Skeletal muscle satellite cell (primary cell): ENCODE data around the gene SHANK1.
A peak's percentile ranks its signal among the peaks of the same experiment; 100 is the strongest.

Experiments used
- H3K27me3 ChIP-seq: 2 replicates; pipeline ENCODE4 v1.7.0; 2013; ENCODE audit warnings: low read length; ENCODE audit not compliant: control insufficient read depth, insufficient read depth
- H3K36me3 ChIP-seq: 2 replicates; pipeline ENCODE4 v1.7.0; 2013; ENCODE audit warnings: mild to moderate bottlenecking, control low read depth, low read length; ENCODE audit not compliant: insufficient read depth
- H3K4me1 ChIP-seq: 2 replicates; pipeline ENCODE4 v1.7.0; 2013; ENCODE audit warnings: low read length; ENCODE audit not compliant: control insufficient read depth, insufficient read depth
- H3K4me2 ChIP-seq: 2 replicates; pipeline ENCODE4 v1.7.0; 2013; ENCODE audit warnings: mild to moderate bottlenecking, low read length
- H3K4me3 ChIP-seq: 2 replicates; pipeline ENCODE4 v1.7.0; 2013; ENCODE audit warnings: low read length
- H3K9ac ChIP-seq: 2 replicates; pipeline ENCODE4 v1.7.0; 2013; ENCODE audit warnings: mild to moderate bottlenecking, low read depth, low read length, moderate library complexity
- H3K9me3 ChIP-seq: replicated peaks from 2 replicates; pipeline ENCODE4 v1.7.0; 2013; ENCODE audit warnings: mild to moderate bottlenecking, control low read depth, low read length

Gene SHANK1

GRCh38 chr19:50649433-50650391, 69.9 kb downstream of the SHANK1 start, which contains the start of gene C19orf81:
Gene C19orf81 (plus strand): TSS chr19:50649445. CDS start chr19:50649445, 0 bp downstream.
- Histone ChIP-seq H3K4me2 (no peak within 1 kb of the TSS), H3K4me1 (no peaks in the 10 kb centered on the region), H3K9me3 (peaks cover 4% of the 10 kb centered on the region), H3K36me3 (no peaks in the 10 kb centered on the region), H3K4me3 (no peak within 1 kb of the TSS), H3K27me3 (no peaks in the 10 kb centered on the region), H3K9ac (no peak within 1 kb of the TSS)

GRCh38 chr19:50648659-50649058, 70.9 kb downstream of the SHANK1 start:
- no peaks in the 10 kb centered on the region for H3K27me3 ChIP-seq
- peaks cover 9% of the 10 kb centered on the region for H3K9me3 ChIP-seq
- no peak overlapping the region for H3K4me3 ChIP-seq
- no peak overlapping the region for H3K4me2 ChIP-seq
- H3K9ac ChIP-seq = no peak overlapping the region
- no peaks in the 10 kb centered on the region for H3K36me3 ChIP-seq
- H3K4me1 ChIP-seq = no peaks in the 10 kb centered on the region

- no peaks in the 10 kb centered on the region for H3K27me3 ChIP-seq
- H3K36me3 ChIP-seq = no peaks in the 10 kb centered on the region
These were observed 71.6 kb downstream of the SHANK1 start for GRCh38 chr19:50647879-50648615.

GRCh38 chr19:50646074-50646807, 73.4 kb downstream of the SHANK1 start:
- Histone ChIP-seq H3K4me3 (no peak overlapping the region), H3K27me3 (no peaks in the 10 kb centered on the region), H3K4me2 (no peak overlapping the region), H3K9ac (no peak overlapping the region), H3K36me3 (no peaks in the 10 kb centered on the region), H3K9me3 (peaks cover 9% of the 10 kb centered on the region), H3K4me1 (no peaks in the 10 kb centered on the region)

More at GRCh38 chr19:50647879-50648615, 71.6 kb downstream of the SHANK1 start:
- H3K4me3 ChIP-seq = no peak overlapping the region
- peaks cover 9% of the 10 kb centered on the region for H3K9me3 ChIP-seq
- no peak overlapping the region for H3K4me2 ChIP-seq
- no peak overlapping the region for H3K9ac ChIP-seq
- no peaks in the 10 kb centered on the region for H3K4me1 ChIP-seq

DNA sequence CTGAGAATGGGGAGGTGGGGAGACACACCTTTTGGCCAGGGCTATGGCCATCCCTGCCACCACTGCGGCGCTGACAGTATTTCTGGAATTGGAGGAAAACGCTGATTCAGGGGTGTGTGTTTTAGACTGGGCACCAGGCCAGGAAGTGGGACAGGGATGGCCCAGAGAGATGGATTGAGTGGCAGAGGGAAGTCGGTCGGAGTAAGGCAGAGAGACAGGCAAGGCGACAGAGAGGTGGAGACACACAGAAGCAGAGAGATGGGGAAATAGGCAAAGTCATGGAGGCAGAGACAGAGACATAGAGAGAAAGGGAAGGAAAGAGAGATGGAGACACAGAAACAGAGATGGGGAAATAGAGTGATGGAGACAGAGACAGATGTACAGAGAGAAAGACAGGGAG, 74.5 kb downstream of the SHANK1 start:
- no peak overlapping the region for H3K4me3 ChIP-seq
- no peak overlapping the region for H3K4me2 ChIP-seq
- H3K27me3 ChIP-seq = peaks cover 1% of the 10 kb centered on the region
- no peaks in the 10 kb centered on the region for H3K4me1 ChIP-seq
- no peak overlapping the region for H3K9ac ChIP-seq
- peaks cover 9% of the 10 kb centered on the region for H3K9me3 ChIP-seq
- no peaks in the 10 kb centered on the region for H3K36me3 ChIP-seq

DNA sequence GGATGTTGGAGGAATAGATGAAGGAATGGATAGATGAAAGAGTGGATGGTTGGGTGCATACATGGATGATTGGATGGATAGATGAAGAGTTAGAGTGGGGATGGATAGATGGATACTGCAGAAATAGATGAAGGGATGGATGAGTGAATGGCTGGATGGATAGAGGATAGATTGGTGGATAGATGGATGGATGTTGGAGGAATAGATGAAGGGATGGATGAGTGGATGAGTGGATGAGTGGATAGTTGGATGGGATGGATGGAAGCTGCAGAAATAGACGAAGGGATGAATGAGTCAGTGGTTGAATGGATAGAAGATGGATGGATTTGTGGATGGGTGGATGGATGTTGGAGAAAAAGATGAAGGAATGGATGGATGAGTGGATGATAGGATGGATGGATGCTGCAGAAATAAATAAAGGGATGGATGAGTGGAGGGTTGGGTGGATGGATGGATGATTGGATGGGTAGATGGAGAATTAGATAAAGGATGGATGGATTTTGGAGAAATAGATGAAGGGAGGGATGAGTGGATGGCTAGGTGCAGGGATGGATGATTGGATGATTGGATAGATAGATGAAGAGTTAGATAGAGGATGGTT, 75.2 kb downstream of the SHANK1 start:
- peaks cover 5% of the 10 kb centered on the region for H3K27me3 ChIP-seq

DNA sequence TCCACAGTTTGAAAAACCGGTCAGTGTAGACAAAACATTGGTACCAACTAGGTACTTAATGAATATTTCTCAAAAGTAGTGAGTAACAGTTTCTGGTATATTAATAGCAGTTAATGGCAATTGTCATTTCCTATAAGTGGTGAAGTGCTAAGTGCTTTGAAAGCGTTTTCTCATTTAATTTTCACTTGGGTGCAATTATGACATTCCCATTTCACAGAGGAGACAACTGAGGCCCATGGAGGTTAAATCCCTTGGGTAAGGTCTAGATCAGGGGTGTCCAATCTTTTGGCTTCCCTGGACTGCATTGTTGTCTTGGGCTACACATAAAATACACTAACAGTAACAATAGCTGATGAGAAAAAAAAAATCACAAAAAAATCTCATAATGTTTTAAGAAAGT, 79.2 kb downstream of the SHANK1 start:
- no peak overlapping the region for H3K4me3 ChIP-seq
- no peak overlapping the region for H3K9ac ChIP-seq
- H3K9me3 ChIP-seq = peaks cover 5% of the 10 kb centered on the region
- H3K36me3 ChIP-seq = no peaks in the 10 kb centered on the region
- no peak overlapping the region for H3K4me2 ChIP-seq
- H3K4me1 ChIP-seq = no peaks in the 10 kb centered on the region
- peaks cover 17% of the 10 kb centered on the region for H3K27me3 ChIP-seq

More for the DNA sequence above, 75.2 kb downstream of the SHANK1 start:
- H3K9ac ChIP-seq = no peak overlapping the region
- H3K4me3 ChIP-seq = no peak overlapping the region
- no peaks in the 10 kb centered on the region for H3K36me3 ChIP-seq
- H3K4me2 ChIP-seq = no peak overlapping the region
- peaks cover 5% of the 10 kb centered on the region for H3K9me3 ChIP-seq
- H3K4me1 ChIP-seq = no peaks in the 10 kb centered on the region

GRCh38 chr19:50639121-50640112, 80.2 kb downstream of the SHANK1 start, which contains the start of gene SYT3:
Gene SYT3 (minus strand): TSS chr19:50639881. CDS start chr19:50637411, 2,470 bp downstream.
- Histone ChIP-seq H3K27me3 (peaks cover 17% of the 10 kb centered on the region), H3K9me3 (peaks cover 5% of the 10 kb centered on the region), H3K4me1 (no peaks in the 10 kb centered on the region), H3K4me3 (no peak within 1 kb of the TSS), H3K9ac (no peak within 1 kb of the TSS), H3K4me2 (peak within 1 kb of the TSS; percentile 29), H3K36me3 (no peaks in the 10 kb centered on the region)

GRCh38 chr19:50638600-50638999, 81.0 kb downstream of the SHANK1 start:
- Histone ChIP-seq H3K4me2 (no peak overlapping the region), H3K9ac (no peak overlapping the region), H3K4me3 (no peak overlapping the region), H3K4me1 (no peaks in the 10 kb centered on the region), H3K9me3 (peaks cover 5% of the 10 kb centered on the region), H3K36me3 (no peaks in the 10 kb centered on the region), H3K27me3 (peaks cover 17% of the 10 kb centered on the region)
